Stimulated activated CD4-positive, alpha-beta T cell treated with anti-CD3 and anti-CD28 coated beads, TNF-alpha, amount 100 ng/mL, for 24 hours (primary cell): ENCODE data around the gene VSIG10.
"Not testable (repeated sequence)": the region's sequence is repeated elsewhere in the genome, so short reads cannot be mapped to it uniquely, and the experiment has no call there.

Experiments used
- DNase-seq, 3 experiments: peaks; one replicate each; pipeline ENCODE4 v3.0.0-alpha.2; 2020; ENCODE audit warnings: low read depth in 3 of 3

VSIG10 gene

GRCh38 chr12:118033902-118034301 lies 69.9 kb downstream of the VSIG10 start:
- DNase-seq, result no peak

DNA sequence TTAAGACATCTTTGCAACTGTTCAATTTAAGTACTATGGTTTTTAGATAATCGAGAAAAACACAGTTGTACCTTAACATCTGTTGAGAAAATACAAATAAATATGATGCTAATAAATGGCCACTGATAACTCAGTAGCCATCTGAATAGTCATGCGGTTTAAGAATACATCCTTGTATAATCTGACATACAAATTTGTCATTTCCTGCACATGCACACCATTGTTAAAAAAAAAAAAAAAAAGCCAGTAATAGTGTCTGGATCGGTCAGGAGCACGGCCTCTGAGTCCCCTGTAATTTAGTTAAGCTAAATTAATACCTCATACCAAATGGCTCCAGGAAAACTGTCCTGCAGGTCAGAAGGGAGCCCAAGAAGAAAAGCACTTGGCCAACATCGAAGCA lies 70.5 kb downstream of the VSIG10 start:
- DNase-seq, result no peak

- DNase-seq, result no peak
Measured at GRCh38 chr12:118032188-118032587, 71.6 kb downstream of the VSIG10 start.

DNA sequence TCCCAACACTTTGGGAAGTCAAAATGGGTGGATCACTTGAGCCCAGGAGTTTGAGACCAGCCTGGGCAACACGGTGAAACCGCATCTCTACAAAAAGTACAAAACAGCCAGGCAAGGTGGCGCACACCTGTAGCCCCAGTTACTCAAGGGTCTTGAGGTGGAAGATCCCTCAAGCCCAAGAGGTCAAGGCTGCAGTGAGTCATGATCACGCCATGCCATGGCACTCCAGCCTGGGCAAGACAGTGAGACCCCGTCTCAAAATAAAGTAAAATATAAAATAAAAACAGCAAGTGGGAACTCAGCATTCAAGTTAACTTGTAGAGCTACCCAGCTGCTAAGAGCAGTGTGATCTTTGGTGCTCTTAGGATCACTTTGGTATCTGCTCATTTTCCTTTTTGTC lies 74.6 kb downstream of the VSIG10 start:
- no peak for DNase-seq

DNA sequence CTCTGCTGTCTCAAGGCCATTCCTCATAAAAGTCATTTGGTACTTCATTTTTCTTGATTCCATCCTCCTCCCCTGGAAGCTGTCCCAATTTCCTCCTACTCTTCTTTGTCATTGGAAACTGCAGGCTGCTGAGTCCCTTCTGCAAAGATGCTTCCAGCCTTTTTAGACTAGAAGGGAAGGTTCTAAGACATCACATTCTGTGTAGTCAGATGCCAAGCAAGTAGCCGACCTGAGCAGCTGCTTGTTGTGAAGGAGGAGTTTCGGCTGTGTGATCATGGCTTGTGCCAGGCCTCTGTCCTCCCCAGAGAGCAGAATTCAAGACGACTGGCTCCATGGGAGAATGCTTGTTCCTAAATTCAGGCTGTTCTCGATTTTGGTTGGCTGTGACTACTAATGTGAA lies 78.6 kb downstream of the VSIG10 start:
- no peak for DNase-seq

DNA sequence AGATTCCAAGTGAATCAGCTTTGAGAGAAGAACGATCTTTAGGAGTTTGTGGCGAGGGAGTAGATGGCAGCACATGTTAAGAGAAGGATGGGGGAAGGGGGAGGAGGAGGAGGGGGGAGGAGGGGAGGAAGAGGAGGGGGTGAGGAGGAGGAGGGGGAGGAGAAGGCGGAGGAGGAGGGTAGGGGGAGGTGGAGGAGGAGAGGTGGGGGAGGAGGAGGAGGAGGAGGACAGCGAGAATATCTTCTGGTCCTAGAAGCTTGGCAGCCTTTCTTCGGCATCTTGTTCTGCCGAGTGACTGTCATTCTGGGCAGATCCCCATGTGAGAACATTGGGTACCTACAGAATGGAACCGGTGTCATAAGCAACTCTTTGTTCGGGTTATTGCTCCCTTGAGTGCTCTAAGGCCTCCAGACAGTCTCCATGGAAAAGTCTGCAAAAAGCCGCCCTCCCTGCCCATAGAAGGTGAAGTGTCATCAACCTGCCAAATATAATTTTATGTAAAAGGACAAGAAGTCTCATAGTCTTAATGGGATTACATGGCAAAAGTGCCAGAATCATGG lies 80.4 kb downstream of the VSIG10 start:
- no peak for DNase-seq

- DNase-seq, result no peak
Measured at GRCh38 chr12:118022728-118023109, 81.1 kb downstream of the VSIG10 start.

DNA sequence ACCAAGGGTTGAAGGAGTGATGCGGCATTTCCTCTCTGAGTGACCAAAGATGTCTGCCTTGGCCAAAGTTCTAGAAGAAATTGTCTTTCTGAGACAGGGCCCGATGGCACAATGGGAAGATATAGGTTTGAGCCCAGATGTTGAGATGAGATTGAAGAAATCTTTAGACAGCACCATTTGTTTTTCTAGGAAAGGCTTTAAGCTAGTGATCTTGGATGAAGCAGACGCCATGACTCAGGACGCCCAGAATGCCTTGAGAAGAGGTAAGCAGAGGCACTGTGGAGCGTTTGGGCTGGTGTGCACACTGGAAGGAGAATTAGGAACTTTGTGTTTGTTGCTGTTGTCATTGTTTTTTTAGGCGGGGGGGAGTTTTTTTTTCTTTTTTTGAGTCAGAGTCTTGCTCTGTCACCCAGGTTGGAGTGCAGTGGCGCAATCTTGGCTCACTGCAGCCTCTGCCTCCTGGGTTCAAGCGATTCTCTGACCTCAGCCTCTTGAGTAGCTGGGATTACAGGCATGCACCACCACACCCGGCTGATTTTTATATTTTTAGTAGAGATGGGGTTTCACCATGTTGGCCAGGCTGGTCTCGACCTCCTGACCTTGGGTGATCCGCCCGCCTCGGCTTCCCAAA lies 81.6 kb downstream of the VSIG10 start:
- not testable (repeated sequence) for DNase-seq

DNA sequence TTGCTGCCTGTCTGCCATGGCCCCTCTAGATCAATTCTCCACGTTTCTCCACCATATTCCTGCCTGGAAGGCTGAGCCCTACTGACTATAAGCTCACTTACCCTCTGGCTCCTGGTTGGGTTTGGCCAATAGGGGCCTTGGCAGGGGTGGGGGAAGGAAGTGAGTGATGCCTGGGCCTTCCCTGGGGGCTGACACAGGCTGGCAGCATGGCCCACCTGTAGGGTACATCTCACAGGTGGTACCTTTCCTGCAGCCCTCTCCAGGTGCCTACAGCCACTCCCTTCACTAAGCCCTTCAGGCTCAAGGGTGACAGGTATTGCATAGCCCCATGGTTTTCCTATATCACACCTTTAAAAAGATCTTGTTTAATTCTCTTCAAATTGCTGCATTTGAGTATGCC lies 83.8 kb downstream of the VSIG10 start:
- DNase-seq, result no peak

GRCh38 chr12:118017926-118018325 lies 85.9 kb downstream of the VSIG10 start:
- DNase-seq, result no peak

GRCh38 chr12:118016424-118017264 lies 87.2 kb downstream of the VSIG10 start, which contains the start of gene RFC5:
Gene RFC5, plus strand, starts transcription at chr12:118016703. Its CDS starts 125 bp downstream, at chr12:118016828.
- DNase-seq, result peak; percentile 96 to 97 (median 96)

DNA sequence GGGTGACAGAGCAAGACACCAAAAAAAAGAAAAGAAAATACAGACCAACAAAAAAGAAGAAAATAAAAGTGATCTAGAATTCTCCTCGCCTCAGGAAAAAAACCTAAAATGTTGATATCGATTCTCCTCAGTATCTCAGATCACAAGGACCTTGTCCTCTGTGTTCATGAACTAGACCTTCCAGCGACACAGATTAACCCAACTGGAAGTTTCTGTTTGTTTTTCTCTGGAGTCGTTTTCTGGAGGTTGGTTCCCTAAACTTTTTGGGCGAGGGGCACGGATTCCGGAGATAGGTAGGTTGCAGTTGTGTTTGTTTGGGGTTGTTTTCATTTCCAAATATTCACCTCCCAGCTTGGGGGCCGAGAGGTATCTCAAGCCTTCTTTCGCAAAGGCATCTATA lies 87.9 kb downstream of the VSIG10 start:
- DNase-seq, result no peak

- no peak for DNase-seq
Measured at GRCh38 chr12:118015306-118015705, 88.5 kb downstream of the VSIG10 start.
